ENCODE measurements around the gene SLC29A4. TPM values are rescaled to one million over a fixed set of nuclear protein-coding genes. Genes with fewer than 3 reads are reported as not detected.

Gene SLC29A4
- total and polyA plus RNA-seq, 2 donors (not counting 3 experiments of a cell fraction or from before 2014, with no cell fraction given), result 5.2 to 7.7 TPM

GRCh38 chr7:5238500-5238899 is 44.2 kb upstream of the SLC29A4 start:
- Histone ChIP-seq H3K36me3 (ENCODE audit: control insufficient read depth in 2 of 2, extremely low read depth in 1 of 2, insufficient read depth in 2 of 2, low read length in 2 of 2) (no peaks in the 10 kb centered on the region), H3K27ac (ENCODE audit: insufficient read depth, low read depth, low read length) (no peak overlapping the region), H2AFZ (ENCODE audit: low read depth, low read length) (no peak overlapping the region), H3K9me1 (replicated peaks; ENCODE audit: control insufficient read depth, extremely low read depth, insufficient read depth, low read length) (no peaks in the 10 kb centered on the region), H4K20me1 (replicated peaks; ENCODE audit: control insufficient read depth, extremely low read depth, insufficient read depth, low read length) (no peaks in the 10 kb centered on the region), H3K9ac (replicated peaks; ENCODE audit: extremely low read depth, insufficient read depth, low read length) (no peak overlapping the region), H3K4me3 (replicated peaks in 1 of 3; ENCODE audit: insufficient read depth in 1 of 3, low read depth in 1 of 3, low read length in 3 of 3) (no peak overlapping the region), H3K27me3 (ENCODE audit: control insufficient read depth in 2 of 2, insufficient read depth in 2 of 2, low read length in 2 of 2) (no peaks in the 10 kb centered on the region), H3K9me3 (replicated peaks; ENCODE audit: control insufficient read depth, insufficient read depth, low read length) (no peaks in the 10 kb centered on the region), H3K79me2 (ENCODE audit: control insufficient read depth, insufficient read depth, low read length) (no peaks in the 10 kb centered on the region), H3K4me2 (ENCODE audit: insufficient read depth, low read length) (no peak overlapping the region), H3K4me1 (ENCODE audit: control insufficient read depth, extremely low read depth, insufficient read depth, low read length) (peaks cover 2% of the 10 kb centered on the region)
- ChIA-PET CTCF (no interaction called here), POLR2A (no interaction called here)
- intact Hi-C loops (cut with micrococcal nuclease) (no loop called here), dilution Hi-C loops (cut with MboI; ENCODE audit: extremely low pct_ligation_motif_present, low sequenced_read_pairs) (no loop called here)
- no TSS peak for BruUV-seq (replicated peaks)
- TF ChIP-seq MAX (IDR thresholded peaks at IDR 0.05; ENCODE audit: insufficient read depth, insufficient read length) (no peak), MYC (IDR thresholded peaks at IDR 0.05; ENCODE audit: low read depth, low read length) (no peak), EZH2 (IDR thresholded peaks at IDR 0.05; ENCODE audit: borderline replicate concordance, low read depth, low read length, severe bottlenecking) (no peak), JUN (IDR thresholded peaks at IDR 0.05; ENCODE audit: borderline replicate concordance, insufficient read depth, insufficient read length, low read depth) (no peak), POLR2A (IDR thresholded peaks at IDR 0.05; ENCODE audit: low read depth, low read length) (no peak), GATA2 (IDR thresholded peaks at IDR 0.05; ENCODE audit: insufficient read depth, insufficient read length, low read depth, low read length) (no peak), FOS (IDR thresholded peaks at IDR 0.05; ENCODE audit: borderline replicate concordance, insufficient read depth, low read length) (no peak), POLR2AphosphoS5 (IDR thresholded peaks at IDR 0.05; ENCODE audit: insufficient read depth, low read depth, low read length) (no peak), CTCF (IDR thresholded peaks at IDR 0.05; ENCODE audit: extremely low read depth in 1 of 2, insufficient read depth in 1 of 2, low read depth in 1 of 2, low read length in 2 of 2) (no peak)
- FAIRE-seq (no peak), DNase-seq (ENCODE audit: low read depth, low spot score) (no peak)

Measured in endothelial cell of umbilical vein (primary cell).